ENCODE results near the gene MLX. TPM values are rescaled to one million over a fixed set of nuclear protein-coding genes. Genes with fewer than 3 reads are reported as not detected.
"Not testable (repeated sequence)": the region's sequence is repeated elsewhere in the genome, so short reads cannot be mapped to it uniquely, and the experiment has no call there.

MLX gene
- total and polyA plus RNA-seq, 10 donors, result 33.0 to 64.4 (median 48.4) TPM

DNA sequence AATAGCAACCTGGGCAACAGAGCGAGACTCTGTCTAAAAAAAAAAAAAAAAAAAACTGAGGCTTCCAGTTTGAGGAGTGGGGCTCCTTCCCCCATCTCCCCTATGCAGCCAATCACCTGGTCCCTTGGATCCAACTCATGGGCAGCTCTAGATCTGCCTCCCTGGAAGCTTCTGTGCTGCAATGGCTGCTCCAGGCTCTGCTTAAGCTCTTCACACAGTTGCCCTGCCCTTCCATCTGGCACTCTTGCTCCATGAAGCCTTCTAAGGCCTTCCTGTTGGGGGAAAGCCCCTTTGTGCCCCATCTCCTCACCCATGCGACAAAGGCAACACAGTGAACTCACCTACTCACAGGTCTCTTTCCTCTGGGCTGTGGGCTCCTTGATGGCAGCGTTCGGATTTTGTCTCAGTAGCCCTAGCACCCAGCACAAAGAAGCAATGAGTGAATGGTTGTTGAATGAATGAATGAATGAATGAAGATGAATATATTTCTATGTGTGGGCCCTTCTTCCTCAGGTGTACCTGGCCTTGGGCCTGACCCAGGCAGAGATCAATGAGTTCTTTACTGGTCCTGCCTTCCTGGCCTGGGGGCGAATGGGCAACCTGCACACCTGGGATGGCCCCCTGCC is 29.0 kb upstream of the MLX start:
- WGBS, 5 donors, result 90 to 95% (median 92%) methylated on average over 5 of the region's 5 CpGs
- Histone ChIP-seq H3K4me1 (peaks cover 15 to 62% (median 32%) of the 10 kb centered on the region in 6 donors), H3K36me3 (peaks cover 0 to 56% (median 34%) of the 10 kb centered on the region in 6 donors), H3K27me3 (replicated peaks in 1 of 7) (no peaks in the 10 kb centered on the region), H3K27ac (peak overlapping the region in 2 of 8 donors; percentile 9 to 92), H3K4me3 (no peak overlapping the region), H3K9me3 (no peaks in the 10 kb centered on the region)
- intact Hi-C loops (cut with DNase I; ENCODE audit: low total_unique reads), result no loop called here
- TF ChIP-seq POLR2AphosphoS5 (IDR thresholded peaks at IDR 0.05) (no peak), POLR2A (IDR thresholded peaks at IDR 0.05) (no peak)
- TF ChIP-seq, protein P1, sequence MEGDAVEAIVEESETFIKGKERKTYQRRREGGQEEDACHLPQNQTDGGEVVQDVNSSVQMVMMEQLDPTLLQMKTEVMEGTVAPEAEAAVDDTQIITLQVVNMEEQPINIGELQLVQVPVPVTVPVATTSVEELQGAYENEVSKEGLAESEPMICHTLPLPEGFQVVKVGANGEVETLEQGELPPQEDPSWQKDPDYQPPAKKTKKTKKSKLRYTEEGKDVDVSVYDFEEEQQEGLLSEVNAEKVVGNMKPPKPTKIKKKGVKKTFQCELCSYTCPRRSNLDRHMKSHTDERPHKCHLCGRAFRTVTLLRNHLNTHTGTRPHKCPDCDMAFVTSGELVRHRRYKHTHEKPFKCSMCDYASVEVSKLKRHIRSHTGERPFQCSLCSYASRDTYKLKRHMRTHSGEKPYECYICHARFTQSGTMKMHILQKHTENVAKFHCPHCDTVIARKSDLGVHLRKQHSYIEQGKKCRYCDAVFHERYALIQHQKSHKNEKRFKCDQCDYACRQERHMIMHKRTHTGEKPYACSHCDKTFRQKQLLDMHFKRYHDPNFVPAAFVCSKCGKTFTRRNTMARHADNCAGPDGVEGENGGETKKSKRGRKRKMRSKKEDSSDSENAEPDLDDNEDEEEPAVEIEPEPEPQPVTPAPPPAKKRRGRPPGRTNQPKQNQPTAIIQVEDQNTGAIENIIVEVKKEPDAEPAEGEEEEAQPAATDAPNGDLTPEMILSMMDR (IDR thresholded peaks at IDR 0.05 in 8 of 11, conservative IDR thresholded peaks at IDR 0.05 in 3 of 11), result no peak
- DNase-seq, result no peak

DNA sequence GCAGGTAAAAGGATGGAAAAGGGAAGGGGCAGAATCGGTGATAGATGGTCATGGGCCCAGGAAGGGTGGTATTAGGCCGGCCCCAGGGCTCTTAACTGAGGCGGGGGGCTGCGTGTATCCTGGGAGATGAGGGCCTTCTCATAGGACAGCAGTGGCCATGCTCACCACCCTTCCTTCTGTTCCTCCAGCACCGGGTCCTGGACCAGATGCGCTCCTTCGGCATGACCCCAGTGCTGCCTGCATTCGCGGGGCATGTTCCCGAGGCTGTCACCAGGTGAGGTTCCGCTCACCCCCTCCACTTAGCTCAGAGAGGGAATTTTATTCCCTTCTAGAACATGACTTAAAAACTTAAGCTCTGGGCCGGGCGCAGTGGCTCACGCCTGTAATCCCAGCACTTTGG is 28.4 kb upstream of the MLX start:
- WGBS, 5 donors, result 94 to 97% (median 96%) methylated on average over 13 to 14 of the region's 14 CpGs
- H3K27ac ChIP-seq, result peak overlapping the region in 1 of 8 donors; percentile 9
- H3K4me1 ChIP-seq, result peaks cover 15 to 56% (median 28%) of the 10 kb centered on the region in 6 donors
- TF ChIP-seq, protein P1 (IDR thresholded peaks at IDR 0.05 in 8 of 11, conservative IDR thresholded peaks at IDR 0.05 in 3 of 11), result no peak
- TF ChIP-seq POLR2A (IDR thresholded peaks at IDR 0.05) (no peak), POLR2AphosphoS5 (IDR thresholded peaks at IDR 0.05) (no peak)
- DNase-seq, result no peak
- H3K36me3 ChIP-seq, result peaks cover 0 to 61% (median 40%) of the 10 kb centered on the region in 6 donors
- H3K9me3 ChIP-seq, result no peaks in the 10 kb centered on the region
- intact Hi-C loops (cut with DNase I; ENCODE audit: low total_unique reads), result no loop called here
- no peaks in the 10 kb centered on the region for H3K27me3 ChIP-seq (replicated peaks in 1 of 7)
- H3K4me3 ChIP-seq, result no peak overlapping the region

DNA sequence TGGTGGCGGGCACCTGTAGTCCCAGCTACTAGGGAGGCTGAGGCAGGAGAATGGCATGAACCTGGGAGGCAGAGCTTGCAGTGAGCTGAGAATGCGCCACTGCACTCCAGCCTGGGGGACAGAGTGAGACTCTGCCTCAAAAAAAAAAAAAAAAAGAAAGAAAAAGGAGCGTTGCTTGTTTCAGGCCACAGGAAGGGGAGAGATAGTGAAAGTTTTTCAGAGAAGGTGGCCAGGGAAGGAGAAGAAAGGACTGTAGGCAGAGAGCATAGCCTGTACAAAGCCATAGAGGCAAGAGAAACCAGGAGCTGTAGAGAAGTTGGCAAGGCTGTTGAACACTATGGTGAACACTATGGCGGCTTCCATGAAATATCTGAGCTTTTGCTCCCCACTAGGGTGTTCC is 26.3 kb upstream of the MLX start:
- DNase-seq; intact Hi-C loops (cut with DNase I; ENCODE audit: low total_unique reads); H3K27ac ChIP-seq; H3K9me3 ChIP-seq; H3K27me3 ChIP-seq (replicated peaks in 1 of 7); H3K4me3 ChIP-seq: not testable (repeated sequence)
- WGBS, 5 donors, result 86 to 92% (median 90%) methylated on average over 4 of the region's 4 CpGs
- Histone ChIP-seq H3K36me3 (peaks cover 0 to 82% (median 46%) of the 10 kb centered on the region in 6 donors), H3K4me1 (peaks cover 10 to 44% (median 21%) of the 10 kb centered on the region in 6 donors)

DNA sequence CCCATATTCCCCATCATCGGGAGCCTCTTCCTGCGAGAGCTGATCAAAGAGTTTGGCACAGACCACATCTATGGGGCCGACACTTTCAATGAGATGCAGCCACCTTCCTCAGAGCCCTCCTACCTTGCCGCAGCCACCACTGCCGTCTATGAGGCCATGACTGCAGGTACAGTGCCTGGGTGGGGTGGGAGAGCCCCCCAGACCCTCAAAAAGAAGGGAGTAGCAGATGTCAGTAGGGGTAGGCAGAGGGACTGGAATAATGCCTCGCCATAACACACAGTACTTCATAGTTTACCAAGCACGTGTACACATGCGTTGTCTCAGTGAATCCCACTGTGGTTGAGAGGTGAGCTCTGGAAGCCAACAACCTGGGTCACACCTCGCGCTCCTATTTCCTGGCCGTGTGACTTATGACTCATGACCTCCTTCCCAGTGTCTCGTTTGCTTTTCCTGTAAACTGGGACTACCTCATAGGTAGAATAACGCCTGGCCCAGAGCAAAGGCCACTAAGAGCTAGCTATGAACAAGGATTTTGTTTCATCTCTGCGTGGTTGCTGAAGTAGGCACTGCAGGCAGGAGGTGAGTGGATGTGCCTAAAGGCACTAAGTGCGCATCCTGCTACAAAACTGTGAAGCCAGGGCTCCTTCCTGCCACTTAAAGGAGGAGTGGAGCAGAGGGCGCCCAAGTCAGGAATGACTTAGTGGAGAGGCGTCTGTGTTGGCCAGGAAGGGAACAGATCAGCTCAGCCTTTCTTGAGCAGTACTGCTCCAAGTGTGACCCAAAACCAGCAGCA is 25.7 kb upstream of the MLX start:
- Histone ChIP-seq H3K4me3 (no peak overlapping the region), H3K27me3 (replicated peaks in 1 of 7) (no peaks in the 10 kb centered on the region), H3K4me1 (peaks cover 9 to 40% (median 18%) of the 10 kb centered on the region in 6 donors), H3K36me3 (peaks cover 0 to 82% (median 46%) of the 10 kb centered on the region in 6 donors), H3K27ac (peak overlapping the region in 2 of 8 donors; percentile 5 to 28), H3K9me3 (no peaks in the 10 kb centered on the region)
- intact Hi-C loops (cut with DNase I; ENCODE audit: low total_unique reads), result no loop called here
- 73 to 81% (median 78%) methylated on average over 17 of the region's 17 CpGs for WGBS, 5 donors
- TF ChIP-seq, protein P1 (IDR thresholded peaks at IDR 0.05 in 8 of 11, conservative IDR thresholded peaks at IDR 0.05 in 3 of 11), result no peak
- TF ChIP-seq POLR2AphosphoS5 (IDR thresholded peaks at IDR 0.05), result no peak
- no peak for TF ChIP-seq POLR2A (IDR thresholded peaks at IDR 0.05)
- DNase-seq, result no peak
